Ishikawa (cell line): ENCODE results near the gene EXOC3L2.
A peak's percentile ranks its signal among the peaks of the same experiment; 100 is the strongest.

Experiments used
- CEBPB ChIP-seq: IDR thresholded peaks from 2 replicates; pipeline ENCODE4 v1.6.1; 2012
- CREB1 ChIP-seq: IDR thresholded peaks from 2 replicates; pipeline ENCODE4 v1.6.1; 2012; ENCODE audit warnings: low read depth
- EGR1 ChIP-seq: IDR thresholded peaks from 2 replicates; pipeline ENCODE4 v1.6.1; 2012
- EP300 ChIP-seq: IDR thresholded peaks from 2 replicates; pipeline ENCODE4 v1.6.1; 2012; ENCODE audit warnings: borderline replicate concordance
- FOXM1 ChIP-seq: IDR thresholded peaks from 2 replicates; pipeline ENCODE4 v1.6.1; 2012; ENCODE audit warnings: low read depth, borderline replicate concordance
- MAX ChIP-seq: IDR thresholded peaks from 2 replicates; pipeline ENCODE4 v1.6.1; 2012
- NFIC ChIP-seq: IDR thresholded peaks from 2 replicates; pipeline ENCODE4 v1.6.1; 2012
- RAD21 ChIP-seq: IDR thresholded peaks from 2 replicates; pipeline ENCODE4 v1.6.1; 2012; ENCODE audit warnings: low read depth
- REST ChIP-seq: IDR thresholded peaks from 2 replicates; pipeline ENCODE4 v1.6.1; 2012; ENCODE audit warnings: low read depth, mild to moderate bottlenecking
- TAF1 ChIP-seq: IDR thresholded peaks from 2 replicates; pipeline ENCODE4 v1.6.1; 2012; ENCODE audit warnings: low read depth, mild to moderate bottlenecking
- TCF12 ChIP-seq: IDR thresholded peaks from 2 replicates; pipeline ENCODE4 v1.6.1; 2012; ENCODE audit warnings: low read depth
- TEAD4 ChIP-seq: IDR thresholded peaks from 2 replicates; pipeline ENCODE4 v1.6.1; 2012
- USF1 ChIP-seq: IDR thresholded peaks from 2 replicates; pipeline ENCODE4 v1.6.1; 2012
- YY1 ChIP-seq: IDR thresholded peaks from 2 replicates; pipeline ENCODE4 v1.6.1; 2012; ENCODE audit warnings: low read depth
- ZBTB7A ChIP-seq: IDR thresholded peaks from 2 replicates; pipeline ENCODE4 v1.6.1; 2012; ENCODE audit warnings: low read depth

Gene EXOC3L2

GRCh38 chr19:45202637-45203036 lies 42.6 kb downstream of the EXOC3L2 start:
- TF ChIP-seq MAX (no peak), CREB1 (no peak), ZBTB7A (no peak), RAD21 (no peak), EP300 (no peak), FOXM1 (no peak), NFIC (no peak), TEAD4 (no peak), USF1 (no peak), REST (no peak), TCF12 (no peak), CEBPB (no peak), YY1 (no peak)

GRCh38 chr19:45200568-45200967 lies 44.6 kb downstream of the EXOC3L2 start:
- no peak for TF ChIP-seq EP300
- TF ChIP-seq ZBTB7A, result no peak
- no peak for TF ChIP-seq TEAD4
- peak; percentile 72 for TF ChIP-seq RAD21
- TF ChIP-seq CEBPB, result no peak
- TF ChIP-seq REST, result no peak

GRCh38 chr19:45195764-45196163 lies 49.4 kb downstream of the EXOC3L2 start:
- TF ChIP-seq TCF12, result no peak
- no peak for TF ChIP-seq NFIC
- TF ChIP-seq FOXM1, result no peak
- no peak for TF ChIP-seq EGR1
- TF ChIP-seq EP300, result no peak

GRCh38 chr19:45191375-45191774 lies 53.8 kb downstream of the EXOC3L2 start:
- no peak for TF ChIP-seq EP300
- no peak for TF ChIP-seq TCF12
- TF ChIP-seq EGR1, result no peak
- no peak for TF ChIP-seq REST
- no peak for TF ChIP-seq USF1

GRCh38 chr19:45189971-45190370 lies 55.2 kb downstream of the EXOC3L2 start:
- TF ChIP-seq YY1 (no peak), TAF1 (no peak), ZBTB7A (no peak), REST (no peak), NFIC (no peak), CEBPB (no peak)
